ENCODE data around the gene TMEM156. TPM values are rescaled to one million over a fixed set of nuclear protein-coding genes. Genes with fewer than 3 reads are reported as not detected.

TMEM156 gene
- polyA plus RNA-seq, 1 donor (not counting 4 experiments of a cell fraction or from before 2014, with no cell fraction given): 0.68 TPM

DNA sequence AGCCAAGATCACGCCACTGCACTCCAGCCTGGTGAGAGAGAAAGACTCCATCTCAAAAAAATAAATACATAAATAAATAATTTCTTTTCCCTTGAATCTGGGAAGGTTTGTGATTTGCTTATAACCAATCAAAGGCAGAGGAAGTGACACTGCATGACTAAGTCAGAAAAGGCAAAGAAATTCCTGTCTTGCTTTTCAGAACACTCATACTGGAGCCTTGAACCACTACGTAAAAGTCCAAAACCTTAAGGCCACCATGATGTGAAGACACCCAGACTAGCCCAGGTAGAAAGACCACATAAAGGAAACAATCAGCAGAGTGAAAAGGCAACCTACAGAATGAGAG is 36.6 kb downstream of the TMEM156 start:
- Histone ChIP-seq H3K4me1 (ENCODE audit: control insufficient read depth, extremely low read depth, insufficient read depth, low read length) (no peaks in the 10 kb centered on the region), H3K4me3 (ENCODE audit: control insufficient read depth in 2 of 3, extremely low read depth in 1 of 3, insufficient read depth in 2 of 3, low read depth in 1 of 3, low read length in 3 of 3) (no peak overlapping the region), H2AFZ (ENCODE audit: control insufficient read depth, low read length) (no peak overlapping the region), H3K36me3 (ENCODE audit: control insufficient read depth in 2 of 2, extremely low read depth in 1 of 2, insufficient read depth in 2 of 2, low read length in 2 of 2) (no peaks in the 10 kb centered on the region), H3K9ac (ENCODE audit: control insufficient read depth, extremely low read depth, insufficient read depth, low read length) (no peak overlapping the region), H3K79me2 (ENCODE audit: control insufficient read depth, insufficient read depth, low read length) (no peaks in the 10 kb centered on the region), H3K4me2 (ENCODE audit: control insufficient read depth, extremely low read depth, insufficient read depth, low read depth, low read length) (no peak overlapping the region), H3K27ac (ENCODE audit: control insufficient read depth, insufficient read depth, low read length) (no peak overlapping the region), H3K9me3 (ENCODE audit: control insufficient read depth, low read depth, low read length) (no peaks in the 10 kb centered on the region), H3K9me1 (ENCODE audit: control insufficient read depth, extremely low read depth, insufficient read depth, low read length) (no peaks in the 10 kb centered on the region), H3K27me3 (ENCODE audit: control insufficient read depth, extremely low read depth, insufficient read depth, low read length) (no peaks in the 10 kb centered on the region), H4K20me1 (ENCODE audit: control insufficient read depth, extremely low read depth, insufficient read depth, low read length) (no peaks in the 10 kb centered on the region)
- dilution Hi-C loops (cut with MboI; ENCODE audit: extremely low pct_ligation_motif_present, low sequenced_read_pairs): no loop called here
- FAIRE-seq: no peak
- no peak for TF ChIP-seq EZH2 (IDR thresholded peaks at IDR 0.05; ENCODE audit: low read length)
- TF ChIP-seq, protein P1, sequence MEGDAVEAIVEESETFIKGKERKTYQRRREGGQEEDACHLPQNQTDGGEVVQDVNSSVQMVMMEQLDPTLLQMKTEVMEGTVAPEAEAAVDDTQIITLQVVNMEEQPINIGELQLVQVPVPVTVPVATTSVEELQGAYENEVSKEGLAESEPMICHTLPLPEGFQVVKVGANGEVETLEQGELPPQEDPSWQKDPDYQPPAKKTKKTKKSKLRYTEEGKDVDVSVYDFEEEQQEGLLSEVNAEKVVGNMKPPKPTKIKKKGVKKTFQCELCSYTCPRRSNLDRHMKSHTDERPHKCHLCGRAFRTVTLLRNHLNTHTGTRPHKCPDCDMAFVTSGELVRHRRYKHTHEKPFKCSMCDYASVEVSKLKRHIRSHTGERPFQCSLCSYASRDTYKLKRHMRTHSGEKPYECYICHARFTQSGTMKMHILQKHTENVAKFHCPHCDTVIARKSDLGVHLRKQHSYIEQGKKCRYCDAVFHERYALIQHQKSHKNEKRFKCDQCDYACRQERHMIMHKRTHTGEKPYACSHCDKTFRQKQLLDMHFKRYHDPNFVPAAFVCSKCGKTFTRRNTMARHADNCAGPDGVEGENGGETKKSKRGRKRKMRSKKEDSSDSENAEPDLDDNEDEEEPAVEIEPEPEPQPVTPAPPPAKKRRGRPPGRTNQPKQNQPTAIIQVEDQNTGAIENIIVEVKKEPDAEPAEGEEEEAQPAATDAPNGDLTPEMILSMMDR (optimal IDR thresholded peaks at IDR 0.05 in 1 of 3, IDR thresholded peaks at IDR 0.05 in 1 of 3, conservative IDR thresholded peaks at IDR 0.05 in 1 of 3; ENCODE audit: extremely low read depth in 1 of 3, insufficient read depth in 2 of 3, low read length in 3 of 3): no peak
- no peak for DNase-seq (ENCODE audit: low read depth, low spot score)

DNA sequence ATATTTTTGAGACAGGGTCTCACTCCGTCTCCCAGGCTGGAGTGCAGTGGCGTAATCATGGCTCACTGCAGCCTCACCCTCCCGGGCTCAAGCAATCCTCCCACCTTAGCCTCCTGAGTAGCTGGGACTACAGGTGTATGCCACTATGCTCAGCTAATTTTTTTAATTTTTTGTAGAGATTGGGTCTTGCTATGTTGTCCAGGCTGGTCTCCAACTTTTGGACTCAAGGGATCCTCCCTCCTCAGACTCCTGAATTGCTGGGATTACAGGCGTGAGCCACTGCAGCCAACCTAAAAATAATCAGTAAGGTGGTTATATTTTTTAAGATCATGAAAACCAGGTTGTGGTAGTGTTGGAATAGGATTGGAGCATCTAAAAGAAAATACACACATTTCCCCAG is 38.1 kb downstream of the TMEM156 start:
- FAIRE-seq (no peak), DNase-seq (ENCODE audit: low read depth, low spot score) (no peak)
- no peak overlapping the region for H3K27ac ChIP-seq (ENCODE audit: control insufficient read depth, insufficient read depth, low read length)
- H3K9me1 ChIP-seq (ENCODE audit: control insufficient read depth, extremely low read depth, insufficient read depth, low read length): no peaks in the 10 kb centered on the region
- no peak overlapping the region for H2AFZ ChIP-seq (ENCODE audit: control insufficient read depth, low read length)
- no peaks in the 10 kb centered on the region for H4K20me1 ChIP-seq (ENCODE audit: control insufficient read depth, extremely low read depth, insufficient read depth, low read length)
- H3K9me3 ChIP-seq (ENCODE audit: control insufficient read depth, low read depth, low read length): no peaks in the 10 kb centered on the region
- H3K9ac ChIP-seq (ENCODE audit: control insufficient read depth, extremely low read depth, insufficient read depth, low read length): no peak overlapping the region
- no peak for TF ChIP-seq EZH2 (IDR thresholded peaks at IDR 0.05; ENCODE audit: low read length)
- TF ChIP-seq, protein P1 (optimal IDR thresholded peaks at IDR 0.05 in 1 of 3, IDR thresholded peaks at IDR 0.05 in 1 of 3, conservative IDR thresholded peaks at IDR 0.05 in 1 of 3; ENCODE audit: extremely low read depth in 1 of 3, insufficient read depth in 2 of 3, low read length in 3 of 3): no peak
- dilution Hi-C loops (cut with MboI; ENCODE audit: extremely low pct_ligation_motif_present, low sequenced_read_pairs): no loop called here
- H3K4me3 ChIP-seq (ENCODE audit: control insufficient read depth in 2 of 3, extremely low read depth in 1 of 3, insufficient read depth in 2 of 3, low read depth in 1 of 3, low read length in 3 of 3): no peak overlapping the region
- no peaks in the 10 kb centered on the region for H3K4me1 ChIP-seq (ENCODE audit: control insufficient read depth, extremely low read depth, insufficient read depth, low read length)
- H3K79me2 ChIP-seq (ENCODE audit: control insufficient read depth, insufficient read depth, low read length): no peaks in the 10 kb centered on the region
- H3K4me2 ChIP-seq (ENCODE audit: control insufficient read depth, extremely low read depth, insufficient read depth, low read depth, low read length): no peak overlapping the region
- H3K36me3 ChIP-seq (ENCODE audit: control insufficient read depth in 2 of 2, extremely low read depth in 1 of 2, insufficient read depth in 2 of 2, low read length in 2 of 2): no peaks in the 10 kb centered on the region
- no peaks in the 10 kb centered on the region for H3K27me3 ChIP-seq (ENCODE audit: control insufficient read depth, extremely low read depth, insufficient read depth, low read length)

All from keratinocyte (primary cell).